ENCODE measurements around the gene TAF3.

Gene TAF3

DNA sequence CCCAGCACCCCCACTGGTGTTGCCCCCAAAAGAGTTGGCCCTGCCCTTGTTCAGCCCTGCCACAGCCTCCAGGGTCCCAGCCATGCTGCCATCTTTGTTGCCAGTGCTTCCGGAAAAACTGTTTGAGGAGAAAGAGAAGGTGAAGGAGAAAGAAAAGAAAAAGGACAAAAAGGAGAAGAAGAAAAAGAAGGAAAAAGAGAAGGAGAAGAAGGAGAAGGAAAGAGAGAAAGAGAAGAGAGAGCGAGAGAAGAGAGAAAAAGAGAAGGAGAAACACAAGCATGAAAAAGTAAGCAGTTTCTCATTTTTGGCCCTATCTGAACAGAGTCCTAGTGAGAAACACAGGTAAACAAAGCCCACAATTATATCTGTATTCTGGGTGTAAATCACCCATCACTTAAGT lies 147.2 kb downstream of the TAF3 start:
- no peak for TF ChIP-seq CTCF (IDR thresholded peaks at IDR 0.05; ENCODE audit: low read depth, low read length)
- no peak overlapping the region for H3K4me3 ChIP-seq (ENCODE audit: low read depth, low read length)

DNA sequence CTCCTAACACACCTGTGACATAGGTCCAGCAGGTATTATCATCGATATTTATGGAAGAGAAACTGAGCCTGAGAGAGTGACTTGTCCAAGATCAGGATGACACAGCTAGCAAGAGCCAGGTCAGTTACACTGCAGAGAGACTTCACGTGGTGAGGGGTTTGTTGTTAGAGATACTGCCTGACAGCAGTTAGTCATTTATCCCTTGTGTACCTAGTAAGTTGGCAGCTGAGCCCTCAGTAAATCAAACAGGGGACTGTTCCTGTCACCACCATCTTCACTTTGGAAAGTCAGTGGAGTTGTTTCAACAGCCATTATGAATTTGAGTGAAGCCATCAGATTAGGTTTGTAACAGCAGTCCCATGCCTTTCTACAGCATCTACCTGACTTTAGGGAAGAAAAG lies 148.7 kb downstream of the TAF3 start:
- TF ChIP-seq CTCF (IDR thresholded peaks at IDR 0.05; ENCODE audit: low read depth, low read length) = no peak
- no peak overlapping the region for H3K4me3 ChIP-seq (ENCODE audit: low read depth, low read length)

GRCh38 chr10:7968510-7969112 lies 150.3 kb downstream of the TAF3 start:
- H3K4me3 ChIP-seq (ENCODE audit: low read depth, low read length) = no peak overlapping the region
- TF ChIP-seq CTCF (IDR thresholded peaks at IDR 0.05; ENCODE audit: low read depth, low read length) = no peak

DNA sequence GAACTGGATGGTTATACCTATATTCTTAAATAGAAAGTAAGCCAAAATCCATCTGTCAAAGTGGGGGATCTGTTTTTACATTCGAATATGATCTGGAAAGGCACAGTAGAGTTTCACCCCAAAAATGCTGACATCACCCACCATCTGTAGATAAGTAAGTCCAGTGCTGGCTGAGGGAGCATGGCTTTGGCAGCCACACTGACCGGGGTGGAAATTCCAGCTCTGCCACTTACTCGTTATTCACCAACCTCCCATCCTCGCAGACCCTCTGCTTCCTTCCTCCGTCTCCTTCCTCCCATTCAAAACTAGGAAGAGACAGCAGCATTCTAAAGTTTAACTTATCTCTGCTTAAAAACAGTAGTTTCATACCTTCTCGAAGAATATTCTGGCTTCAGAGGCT lies 151.3 kb downstream of the TAF3 start:
- H3K4me3 ChIP-seq (ENCODE audit: low read depth, low read length) = no peak overlapping the region
- TF ChIP-seq CTCF (IDR thresholded peaks at IDR 0.05; ENCODE audit: low read depth, low read length) = no peak

- no peak for TF ChIP-seq CTCF (IDR thresholded peaks at IDR 0.05; ENCODE audit: low read depth, low read length)
- H3K4me3 ChIP-seq (ENCODE audit: low read depth, low read length) = no peak overlapping the region
Measured at GRCh38 chr10:7971949-7972348, 153.6 kb downstream of the TAF3 start.

DNA sequence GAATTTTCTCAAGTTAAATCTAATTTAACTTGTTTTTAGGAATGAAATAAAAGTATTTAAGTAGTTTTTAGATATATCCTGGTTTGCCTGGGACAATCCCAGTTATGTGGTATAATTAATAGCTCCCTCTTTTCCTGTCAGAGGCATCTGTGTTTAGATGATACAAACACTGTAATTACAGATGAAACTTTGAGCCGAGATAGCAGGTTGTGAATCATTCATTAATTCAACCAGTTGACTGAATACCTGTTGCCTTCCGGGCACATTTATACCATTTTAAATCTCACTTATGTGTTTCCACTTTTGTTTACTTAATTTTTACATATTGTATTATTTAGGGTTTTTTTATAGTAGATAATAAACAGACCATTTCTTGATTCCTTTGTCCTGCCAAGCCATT lies 154.1 kb downstream of the TAF3 start:
- TF ChIP-seq CTCF (IDR thresholded peaks at IDR 0.05; ENCODE audit: low read depth, low read length) = no peak
- H3K4me3 ChIP-seq (ENCODE audit: low read depth, low read length) = no peak overlapping the region

GRCh38 chr10:7980196-7980595 lies 161.9 kb downstream of the TAF3 start:
- TF ChIP-seq CTCF (IDR thresholded peaks at IDR 0.05; ENCODE audit: low read depth, low read length) = no peak
- no peak overlapping the region for H3K4me3 ChIP-seq (ENCODE audit: low read depth, low read length)
